ENCODE measurements around the gene HECW1. TPM values are rescaled to one million over a fixed set of nuclear protein-coding genes. Genes with fewer than 3 reads are reported as not detected.
"Not testable (repeated sequence)": the region's sequence is repeated elsewhere in the genome, so short reads cannot be mapped to it uniquely, and the experiment has no call there.

HECW1 gene
- total RNA-seq, 2 donors from 2014 or later = 0.04 TPM; not detected in 1

- H3K4me1 ChIP-seq = no peaks in the 10 kb centered on the region
- no peak overlapping the region for H3K4me3 ChIP-seq
- H3K27ac ChIP-seq = no peak overlapping the region
- H3K9me3 ChIP-seq = no peaks in the 10 kb centered on the region
- H3K27me3 ChIP-seq = no peaks in the 10 kb centered on the region
- TF ChIP-seq CTCF (IDR thresholded peaks at IDR 0.05) = no peak
- DNase-seq (ENCODE audit: low spot score) = no peak
- H3K36me3 ChIP-seq = no peaks in the 10 kb centered on the region
Measured at GRCh38 chr7:43328336-43328735, 215.9 kb downstream of the HECW1 start.

GRCh38 chr7:43328785-43329380 lies 216.4 kb downstream of the HECW1 start:
- Histone ChIP-seq H3K27ac (no peak overlapping the region), H3K4me3 (no peak overlapping the region), H3K27me3 (no peaks in the 10 kb centered on the region), H3K4me1 (no peaks in the 10 kb centered on the region), H3K36me3 (no peaks in the 10 kb centered on the region), H3K9me3 (no peaks in the 10 kb centered on the region)
- no peak for DNase-seq (ENCODE audit: low spot score)
- TF ChIP-seq CTCF (IDR thresholded peaks at IDR 0.05) = no peak

GRCh38 chr7:43332193-43332796 lies 219.8 kb downstream of the HECW1 start:
- Histone ChIP-seq H3K27me3 (no peaks in the 10 kb centered on the region), H3K36me3 (no peaks in the 10 kb centered on the region)
- no peak for DNase-seq (ENCODE audit: low spot score)

GRCh38 chr7:43337191-43337590 lies 224.7 kb downstream of the HECW1 start:
- H3K27me3 ChIP-seq = no peaks in the 10 kb centered on the region
- no peaks in the 10 kb centered on the region for H3K4me1 ChIP-seq
- no peak overlapping the region for H3K4me3 ChIP-seq
- no peaks in the 10 kb centered on the region for H3K9me3 ChIP-seq
- TF ChIP-seq CTCF (IDR thresholded peaks at IDR 0.05) = no peak
- H3K36me3 ChIP-seq = no peaks in the 10 kb centered on the region
- H3K27ac ChIP-seq = no peak overlapping the region
- DNase-seq (ENCODE audit: low spot score) = no peak

More at GRCh38 chr7:43332193-43332796, 219.8 kb downstream of the HECW1 start:
- Histone ChIP-seq H3K9me3 (no peaks in the 10 kb centered on the region), H3K4me3 (no peak overlapping the region), H3K4me1 (no peaks in the 10 kb centered on the region), H3K27ac (no peak overlapping the region)
- TF ChIP-seq CTCF (IDR thresholded peaks at IDR 0.05) = no peak

- DNase-seq (ENCODE audit: low spot score) = no peak
- TF ChIP-seq CTCF (IDR thresholded peaks at IDR 0.05) = no peak
- H3K9me3 ChIP-seq = no peaks in the 10 kb centered on the region
- no peaks in the 10 kb centered on the region for H3K27me3 ChIP-seq
- H3K36me3 ChIP-seq = no peaks in the 10 kb centered on the region
- no peak overlapping the region for H3K27ac ChIP-seq
- H3K4me1 ChIP-seq = no peaks in the 10 kb centered on the region
- H3K4me3 ChIP-seq = no peak overlapping the region
Measured at GRCh38 chr7:43337811-43338210, 225.4 kb downstream of the HECW1 start.

GRCh38 chr7:43341132-43341531 lies 228.7 kb downstream of the HECW1 start:
- no peak for DNase-seq (ENCODE audit: low spot score)
- Histone ChIP-seq H3K27me3 (no peaks in the 10 kb centered on the region), H3K27ac (no peak overlapping the region), H3K36me3 (no peaks in the 10 kb centered on the region), H3K4me3 (no peak overlapping the region), H3K4me1 (no peaks in the 10 kb centered on the region), H3K9me3 (peaks cover 0 to 4% of the 10 kb centered on the region in 2 donors)
- TF ChIP-seq CTCF (IDR thresholded peaks at IDR 0.05) = no peak

- not testable (repeated sequence) for DNase-seq (ENCODE audit: low spot score); H3K27ac ChIP-seq; H3K4me3 ChIP-seq; H3K9me3 ChIP-seq; H3K36me3 ChIP-seq; H3K4me1 ChIP-seq; H3K27me3 ChIP-seq
Measured at GRCh38 chr7:43343417-43343816, 231.0 kb downstream of the HECW1 start.

GRCh38 chr7:43345696-43346095 lies 233.2 kb downstream of the HECW1 start:
- H3K27me3 ChIP-seq; DNase-seq (ENCODE audit: low spot score); H3K36me3 ChIP-seq; H3K27ac ChIP-seq; H3K4me3 ChIP-seq; H3K9me3 ChIP-seq; H3K4me1 ChIP-seq: not testable (repeated sequence)

All from right atrium auricular region (tissue), 2 donors.